PC-9 (cell line): ENCODE data around the gene ISM2. TPM values are rescaled to one million over a fixed set of nuclear protein-coding genes. Genes with fewer than 3 reads are reported as not detected.

Experiments used
- BruUV-seq: library from RNA; stranded (reverse); fragments of 400-500 nt; replicated peaks from 2 replicates; lab custom pipeline; 2021; lab: Mats Ljungman, UMichigan
- CTCF ChIA-PET: fragments of 300-600 bp; sonication (Branson Sonifier 250); formaldehyde crosslinking; loops from one replicate; lab custom pipeline; 2022; ENCODE audit warnings: antibody characterized with exemption; lab: Charles Lee
- POLR2A ChIA-PET: fragments of 300-600 bp; sonication (Branson Sonifier 250); formaldehyde crosslinking; loops from one replicate; lab custom pipeline; 2022; ENCODE audit warnings: antibody characterized with exemption; ENCODE audit not compliant: unreplicated experiment; lab: Charles Lee
- DNase-seq, 2 experiments: peaks; one replicate each; pipeline versions ENCODE4 v3.0.0 to v3.0.0-alpha.2; 2015 to 2022; ENCODE audit warnings: mixed read lengths in 1 of 2
- H2AFZ ChIP-seq: fragments of 200-600 bp; sonication (generic); 2 replicates; pipeline ENCODE4 v1.8.1; 2017; ENCODE audit warnings: antibody characterized with exemption
- H3F3A ChIP-seq: fragments of 200-600 bp; sonication (generic); 2 replicates; pipeline ENCODE4 v1.8.1; 2017; ENCODE audit warnings: antibody characterized with exemption, mild to moderate bottlenecking, low read depth; ENCODE audit not compliant: insufficient read depth
- H3K27ac ChIP-seq: fragments of 200-600 bp; sonication (generic); 2 replicates; pipeline ENCODE4 v1.6.1; 2016; ENCODE audit warnings: mixed run types
- H3K27me3 ChIP-seq: fragments of 200-600 bp; sonication (generic); 2 replicates; pipeline ENCODE4 v1.6.1; 2016; ENCODE audit warnings: low read depth, mixed run types; ENCODE audit not compliant: insufficient read depth
- H3K36me3 ChIP-seq: fragments of 200-600 bp; sonication (generic); 2 replicates; pipeline ENCODE4 v1.6.1; 2016; ENCODE audit warnings: low read depth, mixed run types
- H3K4me1 ChIP-seq: fragments of 200-600 bp; sonication (generic); replicated peaks from 2 replicates; pipeline ENCODE4 v1.6.1; 2016; ENCODE audit warnings: mixed run types; ENCODE audit not compliant: insufficient read depth
- H3K4me2 ChIP-seq: fragments of 200-600 bp; sonication (generic); 2 replicates; pipeline ENCODE4 v1.6.1; 2017; ENCODE audit warnings: mixed run types
- H3K4me3 ChIP-seq: fragments of 200-600 bp; sonication (generic); 2 replicates; pipeline ENCODE4 v1.6.1; 2016; ENCODE audit warnings: mixed run types
- H3K79me2 ChIP-seq: fragments of 200-600 bp; sonication (generic); 2 replicates; pipeline ENCODE4 v1.6.1; 2017; ENCODE audit warnings: low read depth, mixed run types
- H3K9me2 ChIP-seq: fragments of 200-600 bp; sonication (generic); 2 replicates; pipeline ENCODE4 v1.8.1; 2017; ENCODE audit warnings: mild to moderate bottlenecking; ENCODE audit not compliant: insufficient read depth
- H3K9me3 ChIP-seq: fragments of 200-600 bp; sonication (generic); 2 replicates; pipeline ENCODE4 v1.8.1; 2016; ENCODE audit warnings: low read depth; ENCODE audit not compliant: insufficient read depth
- H4K20me1 ChIP-seq: fragments of 200-600 bp; sonication (generic); 2 replicates; pipeline ENCODE4 v1.8.1; 2017; ENCODE audit not compliant: insufficient read depth
- CTCF ChIP-seq: fragments of 200-600 bp; sonication (generic); conservative IDR thresholded peaks from 2 replicates; pipeline ENCODE4 v1.6.1; 2017; ENCODE audit warnings: mixed run types, antibody characterized with exemption, mild to moderate bottlenecking, moderate library complexity
- EZH2 ChIP-seq: fragments of 200-600 bp; sonication (generic); IDR thresholded peaks from 2 replicates; pipeline ENCODE4 v1.8.0; 2017; ENCODE audit warnings: antibody characterized with exemption, low read depth
- intact Hi-C: fragments of 100-400 bp; cut with micrococcal nuclease; formaldehyde crosslinking; loops from one replicate; pipeline ENCODE4 v1.10.0; 2022; ENCODE audit not compliant: unreplicated experiment
- total RNA-seq: library from RNA; stranded (reverse); gene quantifications from 2 replicates; pipeline ENCODE4 v1.2.3, GENCODE V29; 2021

The ISM2 gene
- total RNA-seq, 1 experiment from 2014 or later: not detected

GRCh38 chr14:77485901-77486678 lies 12.5 kb downstream of the ISM2 start:
- no peaks in the 10 kb centered on the region for H3K36me3 ChIP-seq
- H3F3A ChIP-seq: no peaks in the 10 kb centered on the region
- H2AFZ ChIP-seq: no peak overlapping the region
- no peak overlapping the region for H3K4me3 ChIP-seq
- no peaks in the 10 kb centered on the region for H4K20me1 ChIP-seq
- TF ChIP-seq EZH2 (no peak), CTCF (no peak)
- H3K9me3 ChIP-seq: no peaks in the 10 kb centered on the region
- BruUV-seq: no TSS peak
- H3K9me2 ChIP-seq: no peaks in the 10 kb centered on the region
- intact Hi-C loops: no loop called here
- no peaks in the 10 kb centered on the region for H3K27me3 ChIP-seq
- H3K4me2 ChIP-seq: no peak overlapping the region
- H3K79me2 ChIP-seq: no peaks in the 10 kb centered on the region
- no peak overlapping the region for H3K27ac ChIP-seq
- H3K4me1 ChIP-seq: no peaks in the 10 kb centered on the region
- CTCF ChIA-PET: no interaction called here
- POLR2A ChIA-PET: no interaction called here
- DNase-seq: no peak

- BruUV-seq: no TSS peak
Observed at GRCh38 chr14:77485256-77485655, 13.4 kb downstream of the ISM2 start.

GRCh38 chr14:77482422-77482821 lies 16.2 kb downstream of the ISM2 start:
- ChIA-PET CTCF (no interaction called here), POLR2A (interaction anchor here (0.5 kb wide), 1 partner anchor 182 kb away, joined by 3 read pairs; no protein-coding TSS in a partner anchor)
- H3K9me3 ChIP-seq: no peaks in the 10 kb centered on the region
- H3K79me2 ChIP-seq: no peaks in the 10 kb centered on the region
- H3K4me1 ChIP-seq: no peaks in the 10 kb centered on the region
- no peaks in the 10 kb centered on the region for H3K36me3 ChIP-seq
- DNase-seq: no peak
- TF ChIP-seq EZH2 (no peak), CTCF (no peak)
- H4K20me1 ChIP-seq: no peaks in the 10 kb centered on the region
- intact Hi-C loops: no loop called here
- no peaks in the 10 kb centered on the region for H3F3A ChIP-seq
- H3K9me2 ChIP-seq: no peaks in the 10 kb centered on the region
- no peak overlapping the region for H3K4me3 ChIP-seq
- 0 out of 2 replicates have a peak, but pooled peaks cover 5% of the 10 kb centered on the region for H3K27me3 ChIP-seq
- H3K27ac ChIP-seq: no peak overlapping the region
- BruUV-seq: no TSS peak
- no peak overlapping the region for H2AFZ ChIP-seq
- no peak overlapping the region for H3K4me2 ChIP-seq

More at GRCh38 chr14:77485256-77485655, 13.4 kb downstream of the ISM2 start:
- intact Hi-C loops: no loop called here
- Histone ChIP-seq H3K9me3 (no peaks in the 10 kb centered on the region), H3K27me3 (no peaks in the 10 kb centered on the region), H3K27ac (no peak overlapping the region), H3K79me2 (no peaks in the 10 kb centered on the region), H3K36me3 (no peaks in the 10 kb centered on the region), H3K4me2 (no peak overlapping the region), H3K4me1 (no peaks in the 10 kb centered on the region), H3K9me2 (no peaks in the 10 kb centered on the region), H2AFZ (no peak overlapping the region), H3F3A (no peaks in the 10 kb centered on the region), H4K20me1 (no peaks in the 10 kb centered on the region), H3K4me3 (no peak overlapping the region)
- DNase-seq: peak in 1 of 2 experiments; percentile 43
- ChIA-PET CTCF (no interaction called here), POLR2A (no interaction called here)
- TF ChIP-seq EZH2: no peak
- TF ChIP-seq CTCF: no peak
